IMR-90 (cell line): ENCODE measurements around the gene RNGTT. TPM values are rescaled to one million over a fixed set of nuclear protein-coding genes. Genes with fewer than 3 reads are reported as not detected.

ENCODE experiments used
- ATAC-seq: fragments of 200-7000 bp; cut with Tn5 transposase; 2 replicates; pipeline ENCODE4 v1.9.1; 2020; ENCODE audit warnings: low read depth, mild to moderate bottlenecking, moderate library complexity
- BruUV-seq: library from RNA; stranded (reverse); fragments of 400-500 nt; replicated peaks from 2 replicates; lab custom pipeline; 2021; lab: Mats Ljungman, UMichigan
- CTCF ChIA-PET: fragments of 300-600 bp; formaldehyde crosslinking; extraction: SDS; loops from one replicate; lab custom pipeline; 2021; ENCODE audit warnings: antibody characterized with exemption; lab: Yijun Ruan, JAX
- POLR2A ChIA-PET: fragments of 300-600 bp; sonication (Branson Sonifier 250); formaldehyde crosslinking; loops from one replicate; lab custom pipeline; 2022; ENCODE audit warnings: antibody characterized with exemption; ENCODE audit not compliant: unreplicated experiment; lab: Charles Lee
- DNase-seq: peaks from one replicate; pipeline ENCODE4 v3.0.0; 2013
- H2AFZ ChIP-seq: replicated peaks from 2 replicates; pipeline ENCODE3; 2013; ENCODE audit warnings: low read length, mild to moderate bottlenecking; ENCODE audit not compliant: poor library complexity
- H2AK5ac ChIP-seq: 2 replicates; pipeline ENCODE4 v1.6.1; 2013; ENCODE audit warnings: low read depth, low read length, inconsistent platforms
- H2AK9ac ChIP-seq: replicated peaks from 2 replicates; pipeline ENCODE3; 2013; ENCODE audit warnings: mild to moderate bottlenecking, low read depth, low read length, moderate library complexity; ENCODE audit not compliant: poor library complexity
- H2BK120ac ChIP-seq: 2 replicates; pipeline ENCODE4 v1.6.1; 2013; ENCODE audit warnings: low read depth, low read length, inconsistent platforms
- H2BK15ac ChIP-seq: 3 replicates; pipeline ENCODE4 v1.6.1; 2013; ENCODE audit warnings: low read depth, low read length, inconsistent platforms
- H2BK20ac ChIP-seq: 2 replicates; pipeline ENCODE4 v1.6.1; 2013; ENCODE audit warnings: low read depth, mild to moderate bottlenecking, inconsistent platforms, low read length, moderate library complexity
- H2BK5ac ChIP-seq: 2 replicates; pipeline ENCODE4 v1.6.1; 2013; ENCODE audit warnings: mild to moderate bottlenecking, low read depth, low read length, inconsistent platforms; ENCODE audit not compliant: poor library complexity, severe bottlenecking
- H3K14ac ChIP-seq: replicated peaks from 2 replicates; pipeline ENCODE4 v1.6.1; 2013; ENCODE audit warnings: low read depth, low read length, inconsistent platforms
- H3K18ac ChIP-seq: 2 replicates; pipeline ENCODE4 v1.6.1; 2013; ENCODE audit warnings: low read depth, low read length, control low read depth
- H3K23ac ChIP-seq: 2 replicates; pipeline ENCODE4 v1.6.1; 2013; ENCODE audit warnings: low read depth, low read length, inconsistent platforms
- H3K27ac ChIP-seq: 2 replicates; pipeline ENCODE4 v1.5.1; 2013; ENCODE audit warnings: mild to moderate bottlenecking, control low read depth, low read length; ENCODE audit not compliant: insufficient read depth
- H3K27me3 ChIP-seq: 2 replicates; pipeline ENCODE4 v1.6.1; 2013; ENCODE audit warnings: low read length; ENCODE audit not compliant: control insufficient read depth, insufficient read depth
- H3K36me3 ChIP-seq: 2 replicates; pipeline ENCODE4 v1.6.1; 2013; ENCODE audit warnings: low read length, mixed read lengths; ENCODE audit not compliant: control insufficient read depth, insufficient read depth
- H3K4ac ChIP-seq: 2 replicates; pipeline ENCODE4 v1.6.1; 2013; ENCODE audit warnings: low read depth, low read length, inconsistent platforms
- H3K4me1 ChIP-seq: 2 replicates; pipeline ENCODE4 v1.6.1; 2013; ENCODE audit warnings: low read length, mixed read lengths; ENCODE audit not compliant: control insufficient read depth, insufficient read depth
- H3K4me2 ChIP-seq: 2 replicates; pipeline ENCODE4 v1.6.1; 2013; ENCODE audit warnings: low read depth, mild to moderate bottlenecking, control low read depth, low read length, moderate library complexity
- H3K4me3 ChIP-seq: 2 replicates; pipeline ENCODE4 v1.5.1; 2013; ENCODE audit warnings: low read depth, mild to moderate bottlenecking, control low read depth, low read length, moderate library complexity; ENCODE audit not compliant: insufficient read depth
- H3K56ac ChIP-seq: 2 replicates; pipeline ENCODE4 v1.6.1; 2013; ENCODE audit warnings: low read length, inconsistent platforms; ENCODE audit not compliant: insufficient read depth; ENCODE audit errors: extremely low read depth
- H3K79me1 ChIP-seq, 2 experiments: 2 replicates each; pipeline ENCODE4 v1.6.1; 2013; ENCODE audit warnings: low read length in 2 of 2, inconsistent platforms in 1 of 2, low read depth in 1 of 2
- H3K9ac ChIP-seq: 2 replicates; pipeline ENCODE4 v1.6.1; 2013; ENCODE audit warnings: low read depth, low read length, control low read depth
- H3K9me1 ChIP-seq: 2 replicates; pipeline ENCODE4 v1.6.1; 2013; ENCODE audit warnings: low read length, inconsistent platforms; ENCODE audit not compliant: insufficient read depth
- H3K9me3 ChIP-seq: 2 replicates; pipeline ENCODE4 v1.6.1; 2013; ENCODE audit warnings: low read length; ENCODE audit not compliant: control insufficient read depth, insufficient read depth
- H4K20me1 ChIP-seq: 2 replicates; pipeline ENCODE4 v1.6.1; 2013; ENCODE audit warnings: low read length, inconsistent platforms; ENCODE audit not compliant: insufficient read depth
- H4K5ac ChIP-seq: 2 replicates; pipeline ENCODE4 v1.6.1; 2013; ENCODE audit warnings: mild to moderate bottlenecking, low read depth, low read length, control low read depth
- H4K8ac ChIP-seq, 2 experiments: 2 replicates each; pipeline ENCODE4 v1.6.1; 2013; ENCODE audit warnings: low read depth in 2 of 2, low read length in 2 of 2, control low read depth in 1 of 2, inconsistent platforms in 1 of 2
- H4K91ac ChIP-seq: 2 replicates; pipeline ENCODE4 v1.6.1; 2013; ENCODE audit warnings: low read depth, low read length, inconsistent platforms; ENCODE audit not compliant: insufficient read depth
- BHLHE40 ChIP-seq: fragments of 150-350 bp; IDR thresholded peaks from 2 replicates; pipeline ENCODE4 v1.6.1; 2016; ENCODE audit warnings: mild to moderate bottlenecking, low read depth, low read length
- CEBPB ChIP-seq: IDR thresholded peaks from 2 replicates; pipeline ENCODE4 v1.6.1; 2012; ENCODE audit warnings: low read depth, low read length, improper control_type of control experiment
- CHD1 ChIP-seq: IDR thresholded peaks from 2 replicates; pipeline ENCODE4 v1.6.1; 2012; ENCODE audit warnings: low read depth, low read length, improper control_type of control experiment
- CTCF ChIP-seq: conservative IDR thresholded peaks from 2 replicates; pipeline ENCODE4 v1.5.1; 2012; ENCODE audit warnings: mild to moderate bottlenecking, low read depth, low read length, improper control_type of control experiment
- ELK1 ChIP-seq: fragments of 150-350 bp; IDR thresholded peaks from 2 replicates; pipeline ENCODE4 v1.6.1; 2016; ENCODE audit warnings: low read depth, mild to moderate bottlenecking, low read length, moderate library complexity, borderline replicate concordance
- MAFK ChIP-seq: IDR thresholded peaks from 2 replicates; pipeline ENCODE4 v1.6.1; 2012; ENCODE audit warnings: low read depth, low read length, improper control_type of control experiment
- MAZ ChIP-seq: IDR thresholded peaks from 2 replicates; pipeline ENCODE4 v1.6.1; 2012; ENCODE audit warnings: low read depth, mild to moderate bottlenecking, low read length, improper control_type of control experiment, moderate library complexity, borderline replicate concordance
- MXI1 ChIP-seq: IDR thresholded peaks from 2 replicates; pipeline ENCODE4 v1.6.1; 2012; ENCODE audit warnings: low read depth, mild to moderate bottlenecking, low read length, moderate library complexity, borderline replicate concordance
- POLR2A ChIP-seq: IDR thresholded peaks from 2 replicates; pipeline ENCODE4 v1.6.1; 2012; ENCODE audit warnings: mild to moderate bottlenecking, low read depth, low read length
- RAD21 ChIP-seq: IDR thresholded peaks from 2 replicates; pipeline ENCODE4 v1.6.1; 2012; ENCODE audit warnings: low read length, improper control_type of control experiment
- RCOR1 ChIP-seq: IDR thresholded peaks from 2 replicates; pipeline ENCODE4 v1.6.1; 2012; ENCODE audit warnings: mild to moderate bottlenecking, low read length, improper control_type of control experiment; ENCODE audit not compliant: insufficient replicate concordance
- RFX5 ChIP-seq: IDR thresholded peaks from 2 replicates; pipeline ENCODE4 v1.8.0; 2012; ENCODE audit warnings: low read depth, mild to moderate bottlenecking, low read length, moderate library complexity
- SMC3 ChIP-seq: fragments of 150-350 bp; IDR thresholded peaks from 2 replicates; pipeline ENCODE4 v1.6.1; 2016; ENCODE audit warnings: low read depth, mild to moderate bottlenecking, antibody characterized with exemption, low read length, moderate library complexity
- WGBS, 2 experiments: methylation state at CpG; one replicate each; pipeline versions ENCODE4 v1.1.5 to v1.1.7; 2013; ENCODE audit warnings: missing lambda C conversion rate in 2 of 2; ENCODE audit not compliant: insufficient read length in 1 of 2; ENCODE audit errors: extremely low coverage in 2 of 2; 5-methylcytosine and 5-hydroxymethylcytosine counted together
- dilution Hi-C: fragments of 300-500 bp; cut with HindIII; formaldehyde crosslinking; loops from one replicate; pipeline ENCODE4 v1.14.3; 2018; ENCODE audit warnings: low sequenced_read_pairs; ENCODE audit not compliant: unreplicated experiment
- in situ Hi-C: fragments of 300-500 bp; cut with MboI; formaldehyde crosslinking; loops from 3 replicates; pipeline ENCODE4 v1.14.3; 2019; ENCODE audit warnings: low sequenced_read_pairs, inconsistent platforms, mixed read lengths
- intact Hi-C: fragments of 100-400 bp; cut with micrococcal nuclease; formaldehyde crosslinking; loops from 2 replicates; pipeline ENCODE4 v1.10.0; 2022
- polyA plus RNA-seq, 3 experiments: library from polyadenylated mRNA; depleted of rRNA; stranded (reverse); fragments of >200 nt; gene quantifications; 2 replicates each; pipeline ENCODE4 v1.2.3, GENCODE V29; 2012; ENCODE audit warnings: low replicate concordance in 1 of 3
- total RNA-seq: library from RNA; depleted of rRNA; stranded (reverse); fragments of >200 nt; gene quantifications from 2 replicates; pipeline ENCODE4 v1.2.3, GENCODE V29; 2012

Gene RNGTT
- total and polyA plus RNA-seq, 2 of the 4 experiments (the other 2 are of a cell fraction): 5.4 to 21.7 TPM

GRCh38 chr6:88708197-88708744 lies 255.1 kb downstream of the RNGTT start:
- Histone ChIP-seq H3K9me1 (no peaks in the 10 kb centered on the region), H3K9me3 (no peaks in the 10 kb centered on the region), H2AK9ac (no peak overlapping the region), H3K9ac (no peak overlapping the region), H2AFZ (no peak overlapping the region), H3K36me3 (no peaks in the 10 kb centered on the region), H3K14ac (no peak overlapping the region), H4K5ac (no peak overlapping the region), H3K79me1 (no peaks in the 10 kb centered on the region; a peak in 1 of 4 replicates), H3K4me2 (no peak overlapping the region), H3K27ac (no peak overlapping the region), H2BK120ac (no peak overlapping the region), H3K27me3 (no peaks in the 10 kb centered on the region), H3K4me1 (no peaks in the 10 kb centered on the region), H3K56ac (no peak overlapping the region), H4K8ac (no peak overlapping the region), H4K20me1 (no peaks in the 10 kb centered on the region), H2BK15ac (no peak overlapping the region), H3K4ac (no peak overlapping the region), H2BK5ac (no peak overlapping the region), H3K23ac (no peak overlapping the region), H3K4me3 (no peak overlapping the region), H4K91ac (no peak overlapping the region), H2AK5ac (no peak overlapping the region), H2BK20ac (no peak overlapping the region), H3K18ac (no peak overlapping the region)
- CTCF ChIA-PET: no interaction called here
- no CpG with 5 or more reads among the region's 3 CpGs for WGBS, 2 experiments
- DNase-seq (no peak), ATAC-seq (no peak)
- TF ChIP-seq MAZ: no peak
- no peak for TF ChIP-seq CHD1
- TF ChIP-seq SMC3: no peak
- no peak for TF ChIP-seq RAD21
- no peak for TF ChIP-seq MXI1
- TF ChIP-seq ELK1: no peak
- TF ChIP-seq MAFK: no peak
- TF ChIP-seq RFX5: no peak
- no peak for TF ChIP-seq RCOR1
- no peak for TF ChIP-seq POLR2A
- TF ChIP-seq BHLHE40: no peak
- no peak for TF ChIP-seq CEBPB
- no peak for TF ChIP-seq CTCF
- BruUV-seq: no TSS peak
- intact Hi-C loops: no loop called here
- in situ Hi-C loops: no loop called here
- dilution Hi-C loops: no loop called here
- POLR2A ChIA-PET: no interaction called here
